Heart right ventricle (tissue), 16 donors: ENCODE data around the gene APOLD1. TPM values are rescaled to one million over a fixed set of nuclear protein-coding genes. Genes with fewer than 3 reads are reported as not detected.

Experiments
- ATAC-seq, 8 donors: fragments of 200-7000 bp; cut with Tn5 transposase; one replicate each; pipeline ENCODE4 v1.9.1; 2020; ENCODE audit warnings: mild to moderate bottlenecking in 8 of 8, moderate library complexity in 8 of 8, moderate number of reproducible peaks in 1 of 8
- DNase-seq, 2 donors: peaks; one replicate each; pipeline ENCODE4 v3.0.0-alpha.2; 2020
- H3K27ac ChIP-seq, 10 donors: fragments of 200-600 bp; sonication (generic) in 2 of 10; one replicate each; pipeline versions ENCODE4 v1.5.0 to v1.8.0; 2020 to 2022; ENCODE audit warnings: mild to moderate bottlenecking in 3 of 10
- H3K27me3 ChIP-seq, 7 donors: fragments of 200-600 bp; one replicate each; pipeline ENCODE4 v1.8.0; 2021 to 2022; ENCODE audit warnings: mild to moderate bottlenecking in 2 of 7
- H3K36me3 ChIP-seq, 9 donors: fragments of 200-600 bp; sonication (generic) in 1 of 9; one replicate each; pipeline versions ENCODE4 v1.5.0 to v1.8.0; 2020 to 2022; ENCODE audit warnings: mild to moderate bottlenecking in 2 of 9
- H3K4me1 ChIP-seq, 9 donors: fragments of 200-600 bp; sonication (generic) in 1 of 9; one replicate each; pipeline versions ENCODE4 v1.5.0 to v1.8.0; 2020 to 2022; ENCODE audit warnings: mild to moderate bottlenecking in 4 of 9
- H3K4me3 ChIP-seq, 10 donors: fragments of 200-600 bp; sonication (generic) in 2 of 10; one replicate each; pipeline versions ENCODE4 v1.5.0 to v1.8.0; 2020 to 2022; ENCODE audit warnings: mild to moderate bottlenecking in 7 of 10, moderate library complexity in 2 of 10
- H3K9me3 ChIP-seq, 11 donors: fragments of 200-600 bp in 10 of 11; sonication (generic) in 2 of 11; one replicate each; pipeline versions ENCODE4 v1.5.0 to v1.8.0; 2013 to 2022; ENCODE audit warnings: mild to moderate bottlenecking in 2 of 11, control low read depth in 1 of 11, moderate library complexity in 1 of 11
- CTCF ChIP-seq, 9 donors: fragments of 200-600 bp; sonication (generic) in 2 of 9; IDR thresholded peaks; one replicate each; pipeline versions ENCODE4 v1.5.0 to v1.8.0; 2021 to 2022; ENCODE audit warnings: antibody characterized with exemption in 9 of 9, mild to moderate bottlenecking in 5 of 9, moderate library complexity in 1 of 9
- WGBS, 2 donors: extraction: QIAGEN DNeasy Blood & Tissue Kit; methylation state at CpG; one replicate each; pipeline ENCODE4 v1.1.7; 2013; ENCODE audit warnings: inconsistent platforms in 1 of 2; 5-methylcytosine and 5-hydroxymethylcytosine counted together
- intact Hi-C, 10 donors: fragments of 100-400 bp; cut with DNase I; formaldehyde crosslinking; loops; one replicate each; pipeline versions ENCODE4 v1.11.1 to v1.14.2; 2022
- polyA plus RNA-seq, 2 donors: library from polyadenylated mRNA; stranded (reverse); fragments of 200-250 nt; gene quantifications; one replicate each; pipeline ENCODE4 v1.2.3, GENCODE V29; 2013
- total RNA-seq, 10 donors: library from RNA; stranded (reverse); fragmentation: NEBNext Ultra II Directional in 3 of 10; extraction: Animal tissue kit (Norgen Biotek cat#: 25700) in 3 of 10; gene quantifications; one replicate each; pipeline versions ENCODE4 v1.2.1 to v1.2.4, GENCODE V29; 2021 to 2023
- donor health status: Arrhythmogenic right ventricular cardiomyopathy.
- donor health status: ischemic (EF 13 %, LVEDD 7.1; RV severe dilation, severe dysfunction).
- donor health status: healthy with polysubstance abuse.
- donor health status: DM: no; HTN: yes; CAD: no.
- donor health status: DM: no; HTN: no; CAD: no.
- donor health status: ischemic (EF 25% LVEDD 6.9; RV normal size, moderate dysfunction).
- donor health status: ischemic (EF 25% LVEDD 5.7; RV mildly dilated, moderate dysfunction).
- donor health status: healthy.
- donor health status: DM: yes; HTN: yes; CAD: no.
- donor health status: Ischemic cardiomyopathy.
- donor health status: ischemic (EF 35%, LVEDD 5.7; RV mildly dilated, moderate dysfunction).
- donor health status: nonischemic (EF 11% LVEDD 7.7; RV severe dilation, severe dysfunction).
- donor health status: DM: yes; HTN: yes; CAD: no.
- donor health status: PGD.
- donor health status: ischemic (EF 29% LVEDD 5.4; RV normal size, mild dysfunction).
- donor health status: nonischemic (EF 23%, LVEDD 6.1; RV moderate dilation, normal function).

The APOLD1 gene
- total and polyA plus RNA-seq, 12 donors, result 11.1 to 98.8 (median 20.6) TPM

GRCh38 chr12:12777092-12777491 is 8.4 kb upstream of the APOLD1 start:
- intact Hi-C loops, result no loop called here
- Histone ChIP-seq H3K9me3 (no peaks in the 10 kb centered on the region), H3K27me3 (no peaks in the 10 kb centered on the region), H3K4me3 (no peak overlapping the region), H3K4me1 (peaks cover 0 to 14% (median 9%) of the 10 kb centered on the region in 9 donors), H3K36me3 (no peaks in the 10 kb centered on the region), H3K27ac (no peak overlapping the region)
- WGBS, 2 donors, result 86 to 89% methylated on average over 3 of the region's 3 CpGs
- no peak for TF ChIP-seq CTCF (IDR thresholded peaks at IDR 0.05)
- DNase-seq (no peak), ATAC-seq (no peak)

GRCh38 chr12:12779007-12779406 is 6.5 kb upstream of the APOLD1 start:
- no peak for DNase-seq
- no peak for ATAC-seq
- H3K36me3 ChIP-seq, result no peaks in the 10 kb centered on the region
- TF ChIP-seq CTCF (IDR thresholded peaks at IDR 0.05), result no peak
- no peak overlapping the region for H3K27ac ChIP-seq
- H3K9me3 ChIP-seq, result no peaks in the 10 kb centered on the region
- no peaks in the 10 kb centered on the region for H3K27me3 ChIP-seq
- WGBS, 2 donors, result 95 to 97% methylated on average over 2 of the region's 2 CpGs
- intact Hi-C loops, result no loop called here
- peaks cover 0 to 14% (median 9%) of the 10 kb centered on the region in 9 donors for H3K4me1 ChIP-seq
- no peak overlapping the region for H3K4me3 ChIP-seq

GRCh38 chr12:12779529-12779928 is 5.9 kb upstream of the APOLD1 start:
- 24 to 33% methylated on average over 3 of the region's 3 CpGs for WGBS, 2 donors
- no peaks in the 10 kb centered on the region for H3K9me3 ChIP-seq
- intact Hi-C loops, result no loop called here
- H3K4me1 ChIP-seq, result peaks cover 0 to 18% (median 11%) of the 10 kb centered on the region in 9 donors
- TF ChIP-seq CTCF (IDR thresholded peaks at IDR 0.05), result no peak
- no peaks in the 10 kb centered on the region for H3K27me3 ChIP-seq
- no peak for DNase-seq
- no peaks in the 10 kb centered on the region for H3K36me3 ChIP-seq
- no peak overlapping the region for H3K4me3 ChIP-seq
- ATAC-seq, result peak in 7 of 8 donors; percentile 33 to 88 (median 77)
- peak overlapping the region in 1 of 10 donors; percentile 33 for H3K27ac ChIP-seq

- 95 to 98% methylated on average over 2 of the region's 2 CpGs for WGBS, 2 donors
These were observed 1.3 kb upstream of the APOLD1 start for GRCh38 chr12:12784116-12784515.

More at GRCh38 chr12:12784116-12784515, 1.3 kb upstream of the APOLD1 start:
- Histone ChIP-seq H3K36me3 (no peaks in the 10 kb centered on the region), H3K27me3 (no peaks in the 10 kb centered on the region), H3K4me3 (no peak overlapping the region), H3K27ac (peak overlapping the region; percentile 76 to 98 (median 94)), H3K4me1 (peaks cover 0 to 56% (median 37%) of the 10 kb centered on the region in 9 donors), H3K9me3 (no peaks in the 10 kb centered on the region)
- ATAC-seq (no peak), DNase-seq (no peak)
- TF ChIP-seq CTCF (IDR thresholded peaks at IDR 0.05), result no peak
- intact Hi-C loops, result loop anchor here in 3 of 10 donors (2.0 to 10.0 kb wide), 3 partner anchors 42 to 201 kb away; no protein-coding TSS in a partner anchor
